OCI-LY1 (cell line): Measurements from ENCODE around the gene MRPL10.

ENCODE experiments used
- H2AFZ ChIP-seq: fragments of 200-600 bp; sonication (generic), shearing (Covaris generic); 2 replicates; pipeline ENCODE4 v1.6.0; 2014; ENCODE audit warnings: antibody characterized with exemption, mild to moderate bottlenecking, low read length
- H3F3A ChIP-seq: fragments of 200-600 bp; sonication (generic), shearing (Covaris generic); 2 replicates; pipeline ENCODE4 v1.6.0; 2014; ENCODE audit warnings: mild to moderate bottlenecking, antibody characterized with exemption, low read length, moderate library complexity; ENCODE audit not compliant: insufficient read depth
- H3K27ac ChIP-seq: fragments of 200-600 bp; sonication (generic); 2 replicates; pipeline ENCODE4 v1.5.1; 2014; ENCODE audit warnings: low read length, mixed run types, mild to moderate bottlenecking, low read depth; ENCODE audit not compliant: poor library complexity, severe bottlenecking
- H3K27me3 ChIP-seq: fragments of 200-600 bp; sonication (generic); 2 replicates; pipeline ENCODE4 v1.6.0; 2014; ENCODE audit warnings: antibody characterized with exemption, mild to moderate bottlenecking, low read length, moderate library complexity; ENCODE audit not compliant: insufficient read depth
- H3K36me3 ChIP-seq: fragments of 200-600 bp; sonication (generic); 2 replicates; pipeline ENCODE4 v1.6.1; 2014; ENCODE audit warnings: mild to moderate bottlenecking, antibody characterized with exemption, low read length, moderate library complexity, mixed read lengths; ENCODE audit not compliant: insufficient read depth
- H3K4me1 ChIP-seq: fragments of 200-600 bp; sonication (generic); 2 replicates; pipeline ENCODE4 v1.5.1; 2014; ENCODE audit warnings: mild to moderate bottlenecking, low read length, moderate library complexity; ENCODE audit not compliant: insufficient read depth, severe bottlenecking
- H3K4me2 ChIP-seq: fragments of 200-600 bp; sonication (generic), shearing (Covaris generic); 2 replicates; pipeline ENCODE4 v1.6.1; 2014; ENCODE audit warnings: low read length
- H3K4me3 ChIP-seq: fragments of 200-600 bp; sonication (generic); 2 replicates; pipeline ENCODE4 v1.5.1; 2014; ENCODE audit warnings: low read length, low read depth, mild to moderate bottlenecking, mixed read lengths; ENCODE audit not compliant: poor library complexity, severe bottlenecking
- H3K79me2 ChIP-seq: fragments of 200-600 bp; shearing (Covaris generic); 2 replicates; pipeline ENCODE4 v1.6.1; 2016; ENCODE audit warnings: mixed run types, low read length, mixed read lengths; ENCODE audit not compliant: insufficient read depth
- H3K9ac ChIP-seq: fragments of 200-600 bp; sonication (generic), shearing (Covaris generic); 2 replicates; pipeline ENCODE4 v1.6.1; 2014; ENCODE audit warnings: mild to moderate bottlenecking, low read length, mixed read lengths
- H3K9me2 ChIP-seq: fragments of 200-600 bp; sonication (generic), shearing (Covaris generic); 2 replicates; pipeline ENCODE4 v1.6.1; 2014; ENCODE audit warnings: low read depth, mild to moderate bottlenecking, low read length, mixed read lengths
- H3K9me3 ChIP-seq: fragments of 200-600 bp; shearing (Covaris generic); 2 replicates; pipeline ENCODE4 v1.6.1; 2014; ENCODE audit warnings: low read length, mixed read lengths
- H4K20me1 ChIP-seq: fragments of 200-600 bp; sonication (generic), shearing (Covaris generic); 2 replicates; pipeline ENCODE4 v1.6.0; 2016; ENCODE audit warnings: mild to moderate bottlenecking, low read length; ENCODE audit not compliant: insufficient read depth
- EZH2 ChIP-seq: fragments of 200-600 bp; sonication (generic), shearing (Covaris generic); IDR thresholded peaks from 2 replicates; pipeline ENCODE4 v1.8.0; 2017; ENCODE audit warnings: borderline replicate concordance, mixed run types, mild to moderate bottlenecking, antibody characterized with exemption, low read length, moderate library complexity, mixed read lengths
- TF ChIP-seq, protein P1 (sequence below): fragments of 200-600 bp; sonication (generic), shearing (Covaris generic); IDR thresholded peaks from 2 replicates; pipeline ENCODE4 v1.5.1; 2017; ENCODE audit warnings: mild to moderate bottlenecking, antibody characterized with exemption, low read length, moderate library complexity, mixed read lengths

MRPL10 gene

DNA sequence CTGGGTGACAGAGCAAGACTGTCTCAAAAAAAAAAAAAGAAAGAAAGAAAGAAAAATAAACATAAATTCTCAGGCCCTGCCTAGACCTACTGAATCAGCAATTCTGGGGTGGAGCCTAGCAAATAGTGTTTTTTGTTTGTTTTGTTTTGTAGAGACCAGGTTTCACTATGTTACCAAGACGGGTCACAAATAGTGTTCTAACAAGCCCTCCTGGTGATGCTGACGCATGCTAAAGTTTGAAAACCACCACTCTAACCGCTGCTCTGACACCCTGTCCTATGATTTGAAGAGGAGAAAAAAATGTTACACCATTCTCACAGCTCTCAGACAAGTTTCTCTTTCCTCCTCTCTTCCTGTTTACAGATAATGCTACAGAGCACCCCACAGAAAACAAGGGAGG is 1.5 kb downstream of the MRPL10 start:
- H3K4me3 ChIP-seq: peak overlapping the region; percentile 93
- TF ChIP-seq, protein P1, sequence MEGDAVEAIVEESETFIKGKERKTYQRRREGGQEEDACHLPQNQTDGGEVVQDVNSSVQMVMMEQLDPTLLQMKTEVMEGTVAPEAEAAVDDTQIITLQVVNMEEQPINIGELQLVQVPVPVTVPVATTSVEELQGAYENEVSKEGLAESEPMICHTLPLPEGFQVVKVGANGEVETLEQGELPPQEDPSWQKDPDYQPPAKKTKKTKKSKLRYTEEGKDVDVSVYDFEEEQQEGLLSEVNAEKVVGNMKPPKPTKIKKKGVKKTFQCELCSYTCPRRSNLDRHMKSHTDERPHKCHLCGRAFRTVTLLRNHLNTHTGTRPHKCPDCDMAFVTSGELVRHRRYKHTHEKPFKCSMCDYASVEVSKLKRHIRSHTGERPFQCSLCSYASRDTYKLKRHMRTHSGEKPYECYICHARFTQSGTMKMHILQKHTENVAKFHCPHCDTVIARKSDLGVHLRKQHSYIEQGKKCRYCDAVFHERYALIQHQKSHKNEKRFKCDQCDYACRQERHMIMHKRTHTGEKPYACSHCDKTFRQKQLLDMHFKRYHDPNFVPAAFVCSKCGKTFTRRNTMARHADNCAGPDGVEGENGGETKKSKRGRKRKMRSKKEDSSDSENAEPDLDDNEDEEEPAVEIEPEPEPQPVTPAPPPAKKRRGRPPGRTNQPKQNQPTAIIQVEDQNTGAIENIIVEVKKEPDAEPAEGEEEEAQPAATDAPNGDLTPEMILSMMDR: no peak
- TF ChIP-seq EZH2: no peak
- H4K20me1 ChIP-seq: no peaks in the 10 kb centered on the region
- H3K36me3 ChIP-seq: peaks cover 29% of the 10 kb centered on the region
- H3K4me2 ChIP-seq: peak overlapping the region; percentile 92
- H3K9ac ChIP-seq: peak overlapping the region; percentile 23; the same call in 1 of the 2 replicates
- no peaks in the 10 kb centered on the region for H3F3A ChIP-seq
- no peak overlapping the region for H2AFZ ChIP-seq
- H3K9me2 ChIP-seq: no peaks in the 10 kb centered on the region
- no peaks in the 10 kb centered on the region for H3K27me3 ChIP-seq
- no peaks in the 10 kb centered on the region for H3K9me3 ChIP-seq
- peaks cover 22% of the 10 kb centered on the region for H3K4me1 ChIP-seq
- H3K79me2 ChIP-seq: peaks cover 6% of the 10 kb centered on the region
- H3K27ac ChIP-seq: no peak overlapping the region

DNA sequence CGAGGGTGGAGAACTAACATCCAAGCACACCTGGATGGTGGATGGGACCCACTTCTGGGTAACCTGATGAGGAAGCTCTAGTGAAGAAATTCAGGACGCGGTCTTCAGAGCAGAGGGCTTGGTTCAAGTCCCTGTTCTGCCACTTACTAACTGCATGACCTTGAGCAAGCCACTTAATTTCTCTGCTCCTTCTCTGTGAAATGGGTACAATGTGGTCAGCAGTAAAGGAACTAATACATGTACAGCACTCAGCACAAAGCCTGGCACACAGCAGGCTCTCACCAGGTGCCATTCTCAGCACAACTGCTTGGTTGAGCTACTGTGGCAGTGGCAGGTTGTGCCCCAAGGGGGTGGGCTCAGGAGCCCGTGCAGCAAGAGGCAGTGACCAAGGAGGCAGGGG is 7.8 kb downstream of the MRPL10 start:
- Histone ChIP-seq H3K36me3 (peaks cover 43% of the 10 kb centered on the region), H3K9ac (no peak overlapping the region), H3F3A (no peaks in the 10 kb centered on the region), H3K9me3 (no peaks in the 10 kb centered on the region), H3K27ac (no peak overlapping the region), H4K20me1 (no peaks in the 10 kb centered on the region), H3K79me2 (no peaks in the 10 kb centered on the region), H3K27me3 (no peaks in the 10 kb centered on the region), H3K4me1 (peaks cover 21% of the 10 kb centered on the region), H2AFZ (no peak overlapping the region), H3K4me3 (no peak overlapping the region), H3K9me2 (no peaks in the 10 kb centered on the region), H3K4me2 (no peak overlapping the region)
- TF ChIP-seq EZH2: no peak
- TF ChIP-seq, protein P1: no peak

DNA sequence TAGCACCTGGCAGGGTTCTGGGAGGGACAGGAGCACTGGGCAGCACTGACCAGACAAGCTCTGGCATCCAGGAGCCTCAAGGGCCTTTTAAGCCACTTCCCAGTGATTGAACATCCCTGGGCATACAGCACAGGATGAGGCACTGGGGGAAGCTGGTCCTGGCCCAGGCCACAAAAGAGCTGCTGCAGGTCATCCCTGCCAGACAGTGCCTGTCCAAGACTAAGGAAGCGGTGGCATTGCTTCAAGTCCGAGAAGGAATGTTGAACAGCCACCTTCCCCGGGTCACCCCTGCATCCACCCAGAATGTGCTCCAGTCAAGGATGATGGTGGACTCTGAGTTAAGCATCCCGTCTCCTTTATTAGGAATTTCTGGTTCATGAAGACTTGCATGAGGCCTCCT is 8.6 kb downstream of the MRPL10 start:
- Histone ChIP-seq H4K20me1 (no peaks in the 10 kb centered on the region), H3K27ac (no peak overlapping the region), H3K9me2 (no peaks in the 10 kb centered on the region), H3F3A (no peaks in the 10 kb centered on the region), H3K4me1 (peaks cover 21% of the 10 kb centered on the region), H3K79me2 (no peaks in the 10 kb centered on the region), H3K36me3 (peaks cover 44% of the 10 kb centered on the region; the same call in 1 of the 2 replicates), H3K9me3 (no peaks in the 10 kb centered on the region), H3K4me3 (no peak overlapping the region), H3K9ac (no peak overlapping the region; the same call in 1 of the 2 replicates), H3K27me3 (no peaks in the 10 kb centered on the region), H2AFZ (no peak overlapping the region), H3K4me2 (no peak overlapping the region)
- no peak for TF ChIP-seq EZH2
- TF ChIP-seq, protein P1: no peak
